OCI-LY1 (cell line): ENCODE data around the gene AP4E1.

ENCODE experiments used
- H2AFZ ChIP-seq: fragments of 200-600 bp; sonication (generic), shearing (Covaris generic); 2 replicates; pipeline ENCODE4 v1.6.0; 2014; ENCODE audit warnings: antibody characterized with exemption, mild to moderate bottlenecking, low read length
- H3F3A ChIP-seq: fragments of 200-600 bp; sonication (generic), shearing (Covaris generic); 2 replicates; pipeline ENCODE4 v1.6.0; 2014; ENCODE audit warnings: mild to moderate bottlenecking, antibody characterized with exemption, low read length, moderate library complexity; ENCODE audit not compliant: insufficient read depth
- H3K27ac ChIP-seq: fragments of 200-600 bp; sonication (generic); 2 replicates; pipeline ENCODE4 v1.5.1; 2014; ENCODE audit warnings: low read length, mixed run types, mild to moderate bottlenecking, low read depth; ENCODE audit not compliant: poor library complexity, severe bottlenecking
- H3K27me3 ChIP-seq: fragments of 200-600 bp; sonication (generic); 2 replicates; pipeline ENCODE4 v1.6.0; 2014; ENCODE audit warnings: antibody characterized with exemption, mild to moderate bottlenecking, low read length, moderate library complexity; ENCODE audit not compliant: insufficient read depth
- H3K36me3 ChIP-seq: fragments of 200-600 bp; sonication (generic); 2 replicates; pipeline ENCODE4 v1.6.1; 2014; ENCODE audit warnings: mild to moderate bottlenecking, antibody characterized with exemption, low read length, moderate library complexity, mixed read lengths; ENCODE audit not compliant: insufficient read depth
- H3K4me1 ChIP-seq: fragments of 200-600 bp; sonication (generic); 2 replicates; pipeline ENCODE4 v1.5.1; 2014; ENCODE audit warnings: mild to moderate bottlenecking, low read length, moderate library complexity; ENCODE audit not compliant: insufficient read depth, severe bottlenecking
- H3K4me2 ChIP-seq: fragments of 200-600 bp; sonication (generic), shearing (Covaris generic); 2 replicates; pipeline ENCODE4 v1.6.1; 2014; ENCODE audit warnings: low read length
- H3K4me3 ChIP-seq: fragments of 200-600 bp; sonication (generic); 2 replicates; pipeline ENCODE4 v1.5.1; 2014; ENCODE audit warnings: low read length, low read depth, mild to moderate bottlenecking, mixed read lengths; ENCODE audit not compliant: poor library complexity, severe bottlenecking
- H3K79me2 ChIP-seq: fragments of 200-600 bp; shearing (Covaris generic); 2 replicates; pipeline ENCODE4 v1.6.1; 2016; ENCODE audit warnings: mixed run types, low read length, mixed read lengths; ENCODE audit not compliant: insufficient read depth
- H3K9ac ChIP-seq: fragments of 200-600 bp; sonication (generic), shearing (Covaris generic); 2 replicates; pipeline ENCODE4 v1.6.1; 2014; ENCODE audit warnings: mild to moderate bottlenecking, low read length, mixed read lengths
- H3K9me2 ChIP-seq: fragments of 200-600 bp; sonication (generic), shearing (Covaris generic); 2 replicates; pipeline ENCODE4 v1.6.1; 2014; ENCODE audit warnings: low read depth, mild to moderate bottlenecking, low read length, mixed read lengths
- H3K9me3 ChIP-seq: fragments of 200-600 bp; shearing (Covaris generic); 2 replicates; pipeline ENCODE4 v1.6.1; 2014; ENCODE audit warnings: low read length, mixed read lengths
- H4K20me1 ChIP-seq: fragments of 200-600 bp; sonication (generic), shearing (Covaris generic); 2 replicates; pipeline ENCODE4 v1.6.0; 2016; ENCODE audit warnings: mild to moderate bottlenecking, low read length; ENCODE audit not compliant: insufficient read depth
- CTCF ChIP-seq: fragments of 200-600 bp; sonication (generic), shearing (Covaris generic); IDR thresholded peaks from 2 replicates; pipeline ENCODE4 v1.5.1; 2017; ENCODE audit warnings: mild to moderate bottlenecking, antibody characterized with exemption, low read length, moderate library complexity, mixed read lengths
- EZH2 ChIP-seq: fragments of 200-600 bp; sonication (generic), shearing (Covaris generic); IDR thresholded peaks from 2 replicates; pipeline ENCODE4 v1.8.0; 2017; ENCODE audit warnings: borderline replicate concordance, mixed run types, mild to moderate bottlenecking, antibody characterized with exemption, low read length, moderate library complexity, mixed read lengths

Gene AP4E1

GRCh38 chr15:50997371-50998051 lies 89.0 kb downstream of the AP4E1 start:
- Histone ChIP-seq H3K27me3 (no peaks in the 10 kb centered on the region), H3K79me2 (no peaks in the 10 kb centered on the region), H3K4me3 (no peak overlapping the region), H3F3A (no peaks in the 10 kb centered on the region), H3K27ac (no peak overlapping the region), H3K36me3 (peaks cover 39% of the 10 kb centered on the region), H4K20me1 (no peaks in the 10 kb centered on the region), H3K9me2 (no peaks in the 10 kb centered on the region), H3K4me2 (no peak overlapping the region), H3K9me3 (no peaks in the 10 kb centered on the region), H3K4me1 (no peaks in the 10 kb centered on the region), H3K9ac (no peak overlapping the region), H2AFZ (no peak overlapping the region)
- TF ChIP-seq EZH2, result no peak
- no peak for TF ChIP-seq CTCF

GRCh38 chr15:51004103-51004551 lies 95.6 kb downstream of the AP4E1 start:
- no peak overlapping the region for H2AFZ ChIP-seq
- H3K9me3 ChIP-seq, result no peaks in the 10 kb centered on the region
- H3K4me2 ChIP-seq, result no peak overlapping the region
- no peaks in the 10 kb centered on the region for H3K4me1 ChIP-seq
- H3K4me3 ChIP-seq, result no peak overlapping the region
- no peaks in the 10 kb centered on the region for H3K79me2 ChIP-seq
- no peaks in the 10 kb centered on the region for H4K20me1 ChIP-seq
- H3K9ac ChIP-seq, result no peak overlapping the region
- H3K27me3 ChIP-seq, result no peaks in the 10 kb centered on the region
- H3K27ac ChIP-seq, result no peak overlapping the region
- H3F3A ChIP-seq, result no peaks in the 10 kb centered on the region
- peaks cover 29% of the 10 kb centered on the region; the same call in 1 of the 2 replicates for H3K36me3 ChIP-seq
- no peak for TF ChIP-seq EZH2
- TF ChIP-seq CTCF, result no peak
- H3K9me2 ChIP-seq, result no peaks in the 10 kb centered on the region

- Histone ChIP-seq H3F3A (no peaks in the 10 kb centered on the region), H3K4me2 (no peak overlapping the region), H3K4me1 (no peaks in the 10 kb centered on the region), H3K9ac (no peak overlapping the region), H3K79me2 (no peaks in the 10 kb centered on the region), H3K9me2 (no peaks in the 10 kb centered on the region), H3K27ac (no peak overlapping the region), H2AFZ (no peak overlapping the region), H4K20me1 (no peaks in the 10 kb centered on the region), H3K27me3 (no peaks in the 10 kb centered on the region), H3K4me3 (no peak overlapping the region), H3K9me3 (no peaks in the 10 kb centered on the region), H3K36me3 (peaks cover 24% of the 10 kb centered on the region; the same call in 1 of the 2 replicates)
- TF ChIP-seq EZH2, result no peak
- TF ChIP-seq CTCF, result no peak
These were observed 98.0 kb downstream of the AP4E1 start for GRCh38 chr15:51006336-51006985.
